HUES6 (cell line): Measurements from ENCODE around the gene TIFAB.
A peak's percentile ranks its signal among the peaks of the same experiment; 100 is the strongest.

Source experiments
- H3K27ac ChIP-seq: 2 replicates; pipeline ENCODE4 v1.7.0; 2013; ENCODE audit warnings: low read depth, mild to moderate bottlenecking, low read length, inconsistent platforms
- H3K27me3 ChIP-seq: 2 replicates; pipeline ENCODE4 v1.6.1; 2013; ENCODE audit warnings: low read length; ENCODE audit not compliant: control insufficient read depth, insufficient read depth
- H3K36me3 ChIP-seq: 2 replicates; pipeline ENCODE4 v1.6.1; 2013; ENCODE audit warnings: low read length; ENCODE audit not compliant: control insufficient read depth, insufficient read depth
- H3K4me1 ChIP-seq: 2 replicates; pipeline ENCODE4 v1.6.1; 2013; ENCODE audit warnings: low read length; ENCODE audit not compliant: control insufficient read depth, insufficient read depth
- H3K4me3 ChIP-seq: 2 replicates; pipeline ENCODE4 v1.5.1; 2013; ENCODE audit warnings: low read depth, low read length
- H3K9ac ChIP-seq: one replicate; pipeline ENCODE4 v1.6.1; 2013; ENCODE audit warnings: mild to moderate bottlenecking, low read length
- H3K9me3 ChIP-seq: 2 replicates; pipeline ENCODE4 v1.6.1; 2013; ENCODE audit warnings: low read depth, low read length; ENCODE audit not compliant: control insufficient read depth, insufficient read depth

TIFAB gene

DNA sequence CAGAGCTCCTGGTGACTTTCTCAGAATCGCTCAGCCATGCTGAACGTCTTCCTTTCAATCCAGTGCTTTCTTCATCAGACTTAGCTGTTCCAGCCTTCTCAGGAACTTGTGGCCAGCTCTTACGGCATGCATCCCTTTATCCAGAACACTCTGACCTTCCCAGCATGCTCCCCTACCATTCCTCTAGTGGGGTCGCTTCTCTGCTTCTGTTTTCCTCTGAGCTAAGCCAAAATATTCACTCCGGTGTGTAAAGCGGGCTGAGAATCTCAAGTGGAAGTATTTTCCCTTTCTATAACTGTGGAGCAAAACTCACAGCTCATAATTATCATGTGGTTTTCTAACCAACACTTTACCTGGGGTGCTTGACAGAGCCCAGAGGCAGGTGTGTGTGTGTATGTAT, 11.2 kb downstream of the TIFAB start:
- H3K36me3 ChIP-seq = no peaks in the 10 kb centered on the region
- no peaks in the 10 kb centered on the region for H3K9me3 ChIP-seq
- H3K27ac ChIP-seq = no peak overlapping the region
- no peak overlapping the region for H3K9ac ChIP-seq
- peaks cover 16% of the 10 kb centered on the region; the same call in 1 of the 2 replicates for H3K4me1 ChIP-seq
- H3K4me3 ChIP-seq = no peak overlapping the region
- H3K27me3 ChIP-seq = peaks cover 5% of the 10 kb centered on the region

DNA sequence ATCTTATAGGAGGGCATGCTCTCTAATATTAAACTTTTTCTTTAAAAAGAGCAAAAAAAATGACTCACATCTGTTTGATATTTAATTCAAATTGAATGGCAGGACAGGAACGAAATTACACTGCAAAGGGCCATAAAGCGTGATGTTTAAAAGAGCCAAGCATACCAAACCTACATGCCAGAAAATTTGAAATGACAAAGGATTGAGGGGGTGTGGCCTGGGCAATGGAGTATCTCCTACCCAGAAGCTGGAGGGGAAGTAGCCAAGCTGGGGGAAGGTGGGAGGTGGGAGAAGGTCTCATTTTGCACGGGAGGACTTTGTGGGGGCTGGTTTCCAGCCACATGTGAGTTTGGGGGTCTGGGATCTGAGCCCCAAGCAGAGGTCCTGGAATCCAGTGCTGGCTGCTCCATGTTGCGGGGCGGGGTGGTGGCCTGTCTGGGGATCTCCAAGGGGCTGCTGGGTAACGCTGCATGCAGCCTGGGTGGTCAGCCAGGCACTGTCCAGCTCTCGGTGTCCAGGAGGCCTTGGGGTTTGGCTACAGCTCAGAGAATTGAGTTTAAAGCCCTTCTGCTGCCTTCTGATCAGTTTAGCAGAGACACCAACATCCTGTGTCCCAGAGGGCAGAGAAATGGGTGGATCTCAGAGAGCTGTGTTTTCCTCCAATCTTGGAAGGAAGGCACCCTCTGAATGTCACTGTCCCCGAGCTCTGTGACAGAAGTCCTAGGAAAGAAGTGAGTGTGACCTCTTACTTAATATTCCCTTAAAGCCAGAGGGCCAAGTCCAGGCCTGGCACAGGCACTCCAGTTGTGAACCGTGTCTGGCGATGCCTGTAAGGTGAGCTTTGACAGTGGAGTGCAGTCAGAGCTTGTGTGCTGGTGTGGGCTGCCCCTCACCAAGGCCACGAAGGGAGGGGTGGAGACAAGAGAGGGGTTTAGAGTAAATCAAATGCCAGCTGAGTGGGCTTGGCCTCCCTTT, 12.6 kb downstream of the TIFAB start:
- H3K9me3 ChIP-seq = no peaks in the 10 kb centered on the region
- no peaks in the 10 kb centered on the region for H3K36me3 ChIP-seq
- H3K9ac ChIP-seq = no peak overlapping the region
- H3K4me1 ChIP-seq = peaks cover 17% of the 10 kb centered on the region; the same call in 1 of the 2 replicates
- no peak overlapping the region for H3K27ac ChIP-seq
- no peak overlapping the region for H3K4me3 ChIP-seq
- no peaks in the 10 kb centered on the region; the same call in 1 of the 2 replicates for H3K27me3 ChIP-seq

DNA sequence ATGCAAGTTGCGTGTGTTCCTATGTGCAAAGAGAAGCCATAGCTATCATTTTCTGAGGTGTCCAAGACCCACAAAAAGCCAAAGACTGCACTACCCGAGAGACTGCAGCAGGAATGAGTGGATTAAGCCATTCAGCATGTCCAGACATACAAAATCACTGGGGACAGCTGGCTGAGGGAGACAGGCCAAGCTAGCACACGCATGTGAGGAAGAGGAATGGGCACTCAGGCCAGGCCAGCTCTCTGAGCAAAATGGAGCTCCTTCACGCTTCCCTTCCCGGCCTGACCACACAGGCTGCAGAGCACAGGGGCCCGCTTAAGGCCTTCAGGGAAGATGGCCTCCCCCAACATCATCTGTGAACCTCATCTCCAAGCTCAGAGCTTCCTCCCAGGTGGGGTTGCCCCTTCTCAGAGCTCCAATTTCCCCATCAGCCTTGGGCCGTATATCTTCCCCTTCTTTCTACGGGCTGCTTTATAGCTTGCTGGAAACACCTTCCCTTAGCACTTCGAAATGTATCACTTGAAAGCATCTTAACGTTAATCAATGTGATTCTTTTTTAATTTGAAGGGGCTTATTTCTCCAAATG, 13.4 kb downstream of the TIFAB start:
- H3K9me3 ChIP-seq = no peaks in the 10 kb centered on the region
- H3K4me1 ChIP-seq = peaks cover 25% of the 10 kb centered on the region; the same call in 1 of the 2 replicates
- no peak overlapping the region for H3K4me3 ChIP-seq
- H3K36me3 ChIP-seq = no peaks in the 10 kb centered on the region
- H3K27me3 ChIP-seq = no peaks in the 10 kb centered on the region
- no peak overlapping the region for H3K9ac ChIP-seq
- no peak overlapping the region for H3K27ac ChIP-seq

DNA sequence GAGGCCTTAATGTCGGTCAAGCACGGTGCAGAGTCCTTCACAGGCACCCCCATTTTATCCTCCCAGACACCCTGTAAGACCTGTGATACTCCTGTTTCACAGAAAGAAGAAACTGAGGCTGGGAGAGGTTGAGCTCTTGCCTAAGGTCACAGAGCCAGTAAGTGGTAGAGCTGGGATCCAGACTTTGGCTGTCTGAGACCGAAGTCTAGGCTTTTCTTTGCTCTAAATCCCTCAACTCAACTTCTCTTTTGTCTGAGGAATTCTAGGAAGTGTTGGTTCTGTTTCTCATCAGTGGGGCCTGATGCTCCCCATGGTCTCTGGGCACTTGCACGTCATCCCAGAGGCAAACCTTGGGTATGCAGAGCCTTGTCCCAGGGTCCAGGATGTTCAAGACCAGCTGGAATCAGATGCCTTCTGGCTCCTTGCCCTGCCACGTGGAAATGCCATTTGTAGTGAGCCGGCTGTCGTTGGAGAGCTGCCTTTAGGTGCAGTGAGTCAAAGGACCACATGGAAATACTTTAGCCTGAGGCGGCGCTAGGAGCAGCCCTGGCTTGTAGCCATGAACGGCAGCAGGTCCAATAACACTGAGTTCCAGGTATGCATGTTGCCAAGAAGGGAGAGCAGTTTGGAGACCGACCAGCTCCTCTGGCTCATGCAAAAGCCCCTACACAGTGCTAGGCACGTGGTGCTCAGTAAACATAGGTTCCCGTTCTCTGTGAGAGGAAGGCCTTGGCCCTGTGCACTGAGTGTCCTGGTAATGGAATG, 14.2 kb downstream of the TIFAB start:
- H3K27ac ChIP-seq = no peak overlapping the region
- peaks cover 21% of the 10 kb centered on the region; the same call in 1 of the 2 replicates for H3K4me1 ChIP-seq
- no peaks in the 10 kb centered on the region for H3K36me3 ChIP-seq
- no peaks in the 10 kb centered on the region for H3K9me3 ChIP-seq
- H3K27me3 ChIP-seq = no peaks in the 10 kb centered on the region
- no peak overlapping the region for H3K4me3 ChIP-seq
- H3K9ac ChIP-seq = no peak overlapping the region

DNA sequence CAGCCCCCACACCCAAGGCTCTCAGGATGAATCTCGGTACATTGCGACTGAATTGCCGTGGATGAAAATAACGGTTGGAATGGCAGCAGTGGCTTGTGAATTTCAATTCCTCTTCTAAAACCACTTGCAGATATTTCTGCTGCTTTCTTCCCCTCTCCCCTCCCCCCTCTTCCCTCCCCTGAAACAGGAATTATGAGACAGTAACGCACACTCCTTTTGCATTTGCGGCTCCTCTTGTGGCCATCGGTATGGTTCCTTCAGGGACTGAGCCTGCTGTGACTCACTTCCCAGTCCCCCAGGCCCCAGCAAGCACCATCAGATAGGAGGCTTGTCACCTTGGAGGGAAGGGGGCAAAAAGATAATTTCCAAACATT, 14.7 kb downstream of the TIFAB start:
- no peaks in the 10 kb centered on the region for H3K27me3 ChIP-seq
- no peak overlapping the region for H3K9ac ChIP-seq
- H3K4me1 ChIP-seq = peaks cover 21% of the 10 kb centered on the region; the same call in 1 of the 2 replicates
- no peaks in the 10 kb centered on the region for H3K36me3 ChIP-seq
- no peak overlapping the region for H3K27ac ChIP-seq
- no peak overlapping the region for H3K4me3 ChIP-seq
- H3K9me3 ChIP-seq = no peaks in the 10 kb centered on the region

DNA sequence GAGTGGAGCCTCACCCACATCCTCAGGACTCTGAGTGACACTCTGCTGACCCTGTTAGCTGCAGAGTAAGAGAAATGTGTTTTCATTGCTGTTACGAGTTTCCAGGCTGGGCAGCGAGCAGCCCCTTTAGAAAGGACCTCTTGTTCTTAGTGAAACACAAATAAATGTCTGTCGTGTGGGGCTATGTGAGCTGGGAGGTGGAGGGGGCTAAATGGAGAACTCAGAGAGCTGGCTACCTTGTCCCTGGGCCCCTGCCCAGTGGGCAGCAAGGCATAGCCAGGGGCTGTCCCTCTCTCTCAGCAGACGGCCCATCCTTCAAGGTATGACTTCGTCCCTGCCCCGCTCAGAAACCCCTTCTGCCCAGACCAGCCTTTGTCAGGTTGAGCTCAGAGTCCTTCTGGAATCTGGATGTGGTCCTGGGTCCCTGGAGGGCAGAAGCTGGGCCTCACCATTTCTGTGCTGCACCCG, 15.2 kb downstream of the TIFAB start:
- no peaks in the 10 kb centered on the region for H3K36me3 ChIP-seq
- H3K27me3 ChIP-seq = no peaks in the 10 kb centered on the region
- H3K4me1 ChIP-seq = peaks cover 21% of the 10 kb centered on the region; the same call in 1 of the 2 replicates
- peak overlapping the region; percentile 26 for H3K9ac ChIP-seq
- H3K4me3 ChIP-seq = no peak overlapping the region
- no peaks in the 10 kb centered on the region for H3K9me3 ChIP-seq
- no peak overlapping the region for H3K27ac ChIP-seq

DNA sequence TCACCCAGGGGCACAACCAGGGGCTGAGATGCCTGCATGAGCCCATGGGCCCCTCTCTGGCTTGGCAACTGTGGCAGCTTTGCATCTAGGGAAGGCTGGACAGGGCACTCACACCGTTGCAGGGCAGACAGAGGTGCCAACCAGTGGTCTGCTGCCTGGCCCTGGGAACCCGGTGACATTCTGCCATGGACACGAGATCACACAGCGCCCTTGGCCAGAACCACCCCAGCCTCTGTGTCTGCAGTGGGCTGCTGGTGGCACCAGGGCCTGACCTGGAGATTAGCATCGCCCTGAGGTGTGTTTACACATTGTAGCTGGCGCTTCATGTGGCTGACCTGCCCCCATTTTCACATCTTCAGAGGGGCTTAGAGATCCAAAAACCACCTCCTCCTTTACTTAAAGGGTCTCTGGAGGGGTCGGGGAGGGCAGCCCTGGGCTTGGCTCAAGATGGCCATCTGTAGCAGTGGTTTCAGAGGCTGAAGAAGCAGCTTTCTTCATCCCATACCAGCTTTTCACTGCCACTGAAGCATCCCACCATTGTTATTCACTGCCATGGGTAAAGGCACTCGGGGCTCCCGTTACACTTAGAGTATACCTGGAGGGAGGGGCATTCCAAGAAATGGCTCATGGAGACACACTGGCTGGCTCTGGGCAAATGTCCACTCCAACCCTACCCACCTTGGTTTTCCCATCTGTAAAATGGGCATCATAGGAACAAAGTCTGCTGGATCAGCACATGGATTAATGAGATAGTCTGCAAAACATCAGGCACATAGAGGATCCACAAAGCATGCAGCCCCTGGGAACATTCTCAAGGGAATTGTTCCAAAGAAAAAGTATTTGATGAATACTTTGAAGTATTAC, 16.5 kb downstream of the TIFAB start:
- Histone ChIP-seq H3K4me1 (peaks cover 21% of the 10 kb centered on the region; the same call in 1 of the 2 replicates), H3K27me3 (no peaks in the 10 kb centered on the region), H3K27ac (no peak overlapping the region), H3K9ac (no peak overlapping the region), H3K4me3 (no peak overlapping the region), H3K36me3 (no peaks in the 10 kb centered on the region), H3K9me3 (no peaks in the 10 kb centered on the region)

DNA sequence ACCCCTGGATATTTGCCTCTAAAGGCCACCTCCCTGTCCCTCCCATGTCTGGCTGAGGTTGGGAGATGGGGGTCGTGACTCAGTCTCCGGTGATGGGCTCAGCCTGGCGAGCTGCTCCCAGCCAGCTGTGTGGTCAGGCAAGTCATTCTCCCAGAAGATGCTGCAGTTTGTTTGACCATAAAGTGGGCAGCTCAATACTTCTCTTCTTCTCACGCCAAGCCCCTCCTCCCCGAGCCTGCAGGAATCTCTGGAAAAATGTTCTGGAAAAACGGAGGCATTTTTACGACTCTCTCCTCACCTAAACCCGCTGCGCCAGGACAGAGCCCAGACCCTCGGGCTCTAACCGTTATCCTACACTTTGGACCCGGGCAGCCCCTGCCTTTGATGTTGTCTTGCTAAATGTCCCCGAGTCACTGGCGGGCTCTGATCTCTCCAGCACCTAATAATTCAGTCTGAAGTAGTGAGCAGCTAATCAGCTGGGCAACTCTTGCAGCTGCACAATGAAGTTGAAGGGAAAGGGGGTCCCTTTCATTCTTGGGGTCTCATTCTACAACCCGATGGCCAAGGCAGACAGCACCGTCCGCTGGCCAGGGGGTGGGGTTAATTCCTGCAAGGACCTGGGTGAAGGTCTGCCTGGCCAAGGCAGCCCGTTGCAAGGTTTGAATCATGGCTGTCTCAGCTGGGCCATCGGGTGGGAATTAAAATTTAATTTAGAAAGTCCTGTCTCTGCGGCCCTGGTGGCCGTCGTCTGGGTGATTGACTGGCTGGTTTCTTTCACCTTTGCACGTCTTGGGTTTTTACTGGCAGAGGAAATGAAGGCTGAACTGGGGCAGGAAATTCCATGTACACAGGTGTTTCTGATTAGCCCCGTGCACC, 17.3 kb downstream of the TIFAB start:
- Histone ChIP-seq H3K9ac (no peak overlapping the region), H3K27me3 (no peaks in the 10 kb centered on the region), H3K4me1 (peaks cover 21% of the 10 kb centered on the region; the same call in 1 of the 2 replicates), H3K4me3 (no peak overlapping the region), H3K9me3 (no peaks in the 10 kb centered on the region), H3K36me3 (no peaks in the 10 kb centered on the region), H3K27ac (no peak overlapping the region; the same call in 1 of the 2 replicates)

DNA sequence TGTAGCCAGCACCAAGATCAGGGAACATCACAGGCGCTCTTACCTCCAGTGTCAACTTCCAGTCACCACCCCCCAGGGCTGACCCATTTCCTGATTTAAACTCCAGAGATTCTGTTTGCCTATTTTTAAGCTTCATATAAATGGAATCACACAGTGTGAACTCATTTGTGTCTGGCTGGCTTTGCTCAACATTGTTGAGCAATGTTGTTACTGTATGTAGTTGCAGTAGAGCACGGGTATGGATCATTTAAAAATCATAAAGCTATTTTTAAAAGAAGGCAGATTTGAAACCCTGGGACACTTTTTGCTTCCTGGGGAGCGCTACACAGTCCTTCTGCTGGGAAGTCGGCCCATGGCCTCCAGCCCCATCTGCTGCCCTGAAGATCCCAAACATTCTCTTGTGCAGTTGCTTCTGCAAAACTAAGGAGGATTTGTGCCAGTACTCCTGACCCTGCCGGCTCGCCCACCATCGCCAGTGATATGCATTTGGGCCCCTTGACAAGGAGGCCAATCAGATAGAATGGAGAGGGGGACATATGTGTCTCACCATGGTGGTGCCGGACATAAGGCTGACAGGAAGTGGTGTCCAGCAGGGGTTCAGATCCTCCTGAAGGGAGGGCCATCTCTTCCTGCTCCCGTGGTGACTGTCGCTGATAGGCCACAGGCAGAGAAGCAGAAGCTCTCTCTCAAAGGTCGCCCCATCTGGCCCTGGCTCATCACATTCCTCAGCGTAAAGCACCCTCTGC, 18.3 kb downstream of the TIFAB start:
- peaks cover 16% of the 10 kb centered on the region; the same call in 1 of the 2 replicates for H3K4me1 ChIP-seq
- H3K9ac ChIP-seq = no peak overlapping the region
- no peaks in the 10 kb centered on the region for H3K36me3 ChIP-seq
- no peak overlapping the region for H3K4me3 ChIP-seq
- no peak overlapping the region for H3K27ac ChIP-seq
- peaks cover 3% of the 10 kb centered on the region; the same call in 1 of the 2 replicates for H3K9me3 ChIP-seq
- no peaks in the 10 kb centered on the region for H3K27me3 ChIP-seq
